Right hindlimb (tissue), 1 donor: ENCODE data around the gene CYP27B1.
"Not testable (repeated sequence)": the region's sequence is repeated elsewhere in the genome, so short reads cannot be mapped to it uniquely, and the experiment has no call there.

Experiments used
- DNase-seq: peaks from one replicate; pipeline ENCODE4 v3.0.0-alpha.2; 2018

CYP27B1 gene

GRCh38 chr12:57782608-57783465 is 16.0 kb upstream of the CYP27B1 start, which contains the start of gene TSFM:
Gene TSFM, plus strand, starts transcription at chr12:57782787. Its CDS starts 15 bp downstream, at chr12:57782802.
- DNase-seq: peak; percentile 95

- no peak for DNase-seq
Measured at GRCh38 chr12:57782243-57782607, 15.3 kb upstream of the CYP27B1 start.

- DNase-seq: no peak
Measured at GRCh38 chr12:57781801-57782200, 14.9 kb upstream of the CYP27B1 start.

GRCh38 chr12:57781244-57781643 is 14.4 kb upstream of the CYP27B1 start:
- no peak for DNase-seq

GRCh38 chr12:57780284-57780897 is 13.5 kb upstream of the CYP27B1 start:
- no peak for DNase-seq

GRCh38 chr12:57779736-57780135 is 12.9 kb upstream of the CYP27B1 start:
- no peak for DNase-seq

GRCh38 chr12:57777911-57778310 is 11.0 kb upstream of the CYP27B1 start:
- DNase-seq: no peak

GRCh38 chr12:57777367-57777766 is 10.5 kb upstream of the CYP27B1 start:
- no peak for DNase-seq

GRCh38 chr12:57776247-57776587 is 9.3 kb upstream of the CYP27B1 start:
- DNase-seq: no peak

- no peak for DNase-seq
Measured at GRCh38 chr12:57775563-57776246, 8.8 kb upstream of the CYP27B1 start.

GRCh38 chr12:57775044-57775443 is 8.2 kb upstream of the CYP27B1 start:
- no peak for DNase-seq

- not testable (repeated sequence) for DNase-seq
Measured at GRCh38 chr12:57774634-57775033, 7.8 kb upstream of the CYP27B1 start.

- DNase-seq: peak; percentile 79
Measured at GRCh38 chr12:57772429-57773322, 5.8 kb upstream of the CYP27B1 start, which contains the start of gene EEF1AKMT3. Gene EEF1AKMT3, plus strand, starts transcription at chr12:57772614. Its CDS starts 111 bp downstream, at chr12:57772725.

- DNase-seq: peak; percentile 98
Measured at GRCh38 chr12:57771873-57772428, 5.1 kb upstream of the CYP27B1 start, which contains the start of gene METTL1. Gene METTL1, minus strand, starts transcription at chr12:57772105. Its CDS starts 22 bp downstream, at chr12:57772083.

- peak; percentile 96 for DNase-seq
Measured at GRCh38 chr12:57771236-57771872, 4.5 kb upstream of the CYP27B1 start.

- DNase-seq: no peak
Measured at GRCh38 chr12:57770734-57771133, 3.9 kb upstream of the CYP27B1 start.

GRCh38 chr12:57769594-57769993 is 2.7 kb upstream of the CYP27B1 start:
- DNase-seq: no peak

- no peak for DNase-seq
Measured at GRCh38 chr12:57767876-57768275, 998 bp upstream of the CYP27B1 start.

- DNase-seq: no peak
Measured at GRCh38 chr12:57767305-57767698, 424 bp upstream of the CYP27B1 start.

- DNase-seq: no peak
Measured at GRCh38 chr12:57765698-57766463, 997 bp downstream of the CYP27B1 start.
